ENCODE results near the gene ITGB7.

- TF ChIP-seq CTCF (IDR thresholded peaks at IDR 0.05) (no peak), POLR2A (IDR thresholded peaks at IDR 0.05) (no peak)
These were observed 35.2 kb downstream of the ITGB7 start for GRCh38 chr12:53171725-53172329.

All from right lobe of liver (tissue), 4 donors.